Measurements from ENCODE around the gene FSTL4. TPM values are rescaled to one million over a fixed set of nuclear protein-coding genes. Genes with fewer than 3 reads are reported as not detected.

The FSTL4 gene
- total and polyA plus RNA-seq, 2 of the 4 experiments (the other 2 are of a cell fraction): 0.18 TPM; not detected in 1

GRCh38 chr5:133483406-133484090 lies 128.8 kb downstream of the FSTL4 start:
- no peak overlapping the region for H4K5ac ChIP-seq (ENCODE audit: low read depth, low read length)
- H3K9ac ChIP-seq (ENCODE audit: low read depth, low read length): no peak overlapping the region
- H3K9me1 ChIP-seq (ENCODE audit: insufficient read depth, low read length): no peaks in the 10 kb centered on the region
- ATAC-seq (ENCODE audit: low read depth) (no peak), DNase-seq (no peak)
- H3K18ac ChIP-seq (ENCODE audit: low read depth, low read length): no peak overlapping the region
- H3K27me3 ChIP-seq (ENCODE audit: control insufficient read depth, insufficient read depth, low read length): peaks cover 13% of the 10 kb centered on the region
- H4K20me1 ChIP-seq (ENCODE audit: insufficient read depth, low read length): no peaks in the 10 kb centered on the region
- TF ChIP-seq MAZ (IDR thresholded peaks at IDR 0.05; ENCODE audit: borderline replicate concordance, low read depth, low read length) (no peak), RFX5 (IDR thresholded peaks at IDR 0.05; ENCODE audit: low read depth, low read length) (no peak), RAD21 (IDR thresholded peaks at IDR 0.05; ENCODE audit: low read length) (no peak), CHD1 (IDR thresholded peaks at IDR 0.05; ENCODE audit: low read depth, low read length) (no peak), NFE2L2 (IDR thresholded peaks at IDR 0.05; ENCODE audit: low read depth, low read length) (no peak), CTCF (conservative IDR thresholded peaks at IDR 0.05; ENCODE audit: low read depth, low read length) (no peak), ELK1 (IDR thresholded peaks at IDR 0.05; ENCODE audit: borderline replicate concordance, low read depth, low read length) (no peak), MXI1 (IDR thresholded peaks at IDR 0.05; ENCODE audit: borderline replicate concordance, low read depth, low read length) (no peak), USF2 (IDR thresholded peaks at IDR 0.05; ENCODE audit: low read depth, low read length) (no peak), FOS (IDR thresholded peaks at IDR 0.05; ENCODE audit: low read depth, low read length) (no peak), SMC3 (IDR thresholded peaks at IDR 0.05; ENCODE audit: low read depth, low read length) (no peak)
- ChIA-PET POLR2A (ENCODE audit: unreplicated experiment) (no interaction called here), CTCF (no interaction called here)
- no peak overlapping the region for H3K4ac ChIP-seq (ENCODE audit: low read depth, low read length)
- H3K56ac ChIP-seq (ENCODE audit: extremely low read depth, insufficient read depth, low read length): no peak overlapping the region
- intact Hi-C loops (cut with micrococcal nuclease) (no loop called here), dilution Hi-C loops (cut with HindIII; ENCODE audit: low sequenced_read_pairs, unreplicated experiment) (no loop called here), in situ Hi-C loops (cut with MboI; ENCODE audit: low sequenced_read_pairs) (no loop called here)
- no peak overlapping the region for H2BK15ac ChIP-seq (ENCODE audit: low read depth, low read length)
- no peak overlapping the region for H3K23ac ChIP-seq (ENCODE audit: low read depth, low read length)
- H3K4me1 ChIP-seq (ENCODE audit: control insufficient read depth, insufficient read depth, low read length): no peaks in the 10 kb centered on the region
- H3K79me1 ChIP-seq (ENCODE audit: low read depth in 1 of 2, low read length in 2 of 2): no peaks in the 10 kb centered on the region
- no TSS peak for BruUV-seq (replicated peaks)
- no peak overlapping the region for H3K27ac ChIP-seq (ENCODE audit: insufficient read depth, low read length)
- no peak overlapping the region for H4K8ac ChIP-seq (ENCODE audit: low read depth in 2 of 2, low read length in 2 of 2)
- no peak overlapping the region for H3K4me3 ChIP-seq (ENCODE audit: insufficient read depth, low read depth, low read length)
- no peak overlapping the region for H2AK5ac ChIP-seq (ENCODE audit: low read depth, low read length)
- no peak overlapping the region for H3K14ac ChIP-seq (replicated peaks; ENCODE audit: low read depth, low read length)
- H2AFZ ChIP-seq (replicated peaks; ENCODE audit: low read length, poor library complexity): no peak overlapping the region
- H3K36me3 ChIP-seq (ENCODE audit: control insufficient read depth, insufficient read depth, low read length): no peaks in the 10 kb centered on the region
- H3K9me3 ChIP-seq (ENCODE audit: control insufficient read depth, insufficient read depth, low read length): no peaks in the 10 kb centered on the region
- no peak overlapping the region for H2AK9ac ChIP-seq (replicated peaks; ENCODE audit: low read depth, low read length, poor library complexity)
- WGBS, 2 experiments (ENCODE audit: extremely low coverage in 2 of 2, insufficient read length in 1 of 2): 17% methylated on average over 2 of the region's 5 CpGs; no CpG with 5 or more reads in 1 of the 2 experiments
- no peak overlapping the region for H2BK20ac ChIP-seq (ENCODE audit: low read depth, low read length)
- H2BK5ac ChIP-seq (ENCODE audit: low read depth, low read length, poor library complexity, severe bottlenecking): no peak overlapping the region
- no peak overlapping the region for H3K4me2 ChIP-seq (ENCODE audit: low read depth, low read length)
- no peak overlapping the region for H2BK120ac ChIP-seq (ENCODE audit: low read depth, low read length)
- no peak overlapping the region for H4K91ac ChIP-seq (ENCODE audit: insufficient read depth, low read depth, low read length)

Measured in IMR-90 (cell line).